GM21360 (cell line): ENCODE measurements around the gene RBM33.
"Not testable (repeated sequence)": the region's sequence is repeated elsewhere in the genome, so short reads cannot be mapped to it uniquely, and the experiment has no call there.

ENCODE experiments used
- ATAC-seq: cut with Tn5 transposase; IDR thresholded peaks from one replicate; pipeline ENCODE4 v1.9.1; 2021; ENCODE audit warnings: mild to moderate bottlenecking, moderate library complexity; ENCODE audit not compliant: unreplicated experiment

RBM33 gene

DNA sequence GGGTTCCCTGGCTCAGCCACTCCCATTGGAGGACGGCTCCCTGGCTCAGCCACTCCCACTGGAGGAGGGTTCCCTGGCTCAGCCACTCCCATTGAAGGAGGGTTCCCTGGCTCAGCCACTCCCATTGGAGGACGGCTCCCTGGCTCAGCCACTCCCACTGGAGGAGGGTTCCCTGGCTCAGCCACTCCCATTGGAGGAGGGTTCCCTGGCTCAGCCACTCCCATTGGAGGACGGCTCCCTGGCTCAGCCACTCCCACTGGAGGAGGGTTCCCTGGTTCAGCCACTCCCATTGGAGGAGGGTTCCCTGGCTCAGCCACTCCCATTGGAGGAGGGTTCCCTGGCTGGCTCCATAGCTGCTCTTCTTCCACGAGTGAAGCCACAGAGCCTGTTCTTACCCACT lies 173.1 kb downstream of the RBM33 start:
- not testable (repeated sequence) for ATAC-seq

DNA sequence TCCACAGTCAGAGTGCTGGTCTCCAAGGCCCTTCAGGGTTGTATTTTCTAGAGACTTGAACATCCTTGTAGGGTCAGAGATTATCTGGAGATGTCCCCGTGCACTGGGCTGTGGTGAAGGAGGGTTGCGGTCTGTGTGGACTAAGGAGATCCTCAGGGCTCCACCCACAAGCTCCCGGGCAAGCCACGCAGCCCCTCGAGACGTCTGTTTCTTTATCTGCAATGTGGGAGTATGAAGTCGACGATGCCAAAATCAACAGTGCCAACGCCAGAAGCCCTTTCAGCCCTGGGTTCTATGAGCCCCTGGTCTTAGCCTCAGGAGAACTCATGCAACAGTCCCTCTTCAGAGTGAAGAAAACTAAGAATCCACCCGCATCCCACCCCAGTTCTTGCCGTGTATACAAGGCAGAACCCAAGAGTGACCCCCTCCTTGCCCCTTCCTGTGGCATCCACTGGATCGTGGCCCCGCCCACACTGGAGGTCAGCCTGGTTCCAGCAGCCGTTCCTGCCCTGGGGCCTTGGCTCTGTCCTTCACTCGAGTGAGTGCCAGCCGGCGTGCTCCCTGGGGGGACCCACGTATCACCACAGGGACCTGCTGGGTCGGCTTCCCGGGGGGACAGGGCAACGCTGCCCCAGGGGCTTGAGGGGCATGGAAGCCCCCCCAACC lies 173.8 kb downstream of the RBM33 start:
- ATAC-seq, result no peak

DNA sequence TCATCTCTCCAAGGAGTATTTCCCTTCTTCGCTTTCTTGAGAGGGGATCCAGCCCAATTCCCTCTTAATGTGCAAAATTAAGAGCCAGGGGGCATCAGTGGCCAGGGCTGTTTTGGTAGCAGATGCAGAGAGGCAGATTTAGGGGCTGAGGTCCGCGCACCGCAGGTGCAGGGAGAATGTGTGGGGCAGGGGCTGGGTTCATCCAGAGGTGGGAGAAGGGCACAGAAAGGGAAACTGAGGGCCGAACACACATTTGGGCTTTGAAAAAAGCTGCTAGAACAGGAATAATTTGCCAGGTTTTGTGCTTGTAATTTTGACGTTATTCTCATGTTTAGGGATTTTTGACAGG lies 174.3 kb downstream of the RBM33 start:
- ATAC-seq, result no peak

DNA sequence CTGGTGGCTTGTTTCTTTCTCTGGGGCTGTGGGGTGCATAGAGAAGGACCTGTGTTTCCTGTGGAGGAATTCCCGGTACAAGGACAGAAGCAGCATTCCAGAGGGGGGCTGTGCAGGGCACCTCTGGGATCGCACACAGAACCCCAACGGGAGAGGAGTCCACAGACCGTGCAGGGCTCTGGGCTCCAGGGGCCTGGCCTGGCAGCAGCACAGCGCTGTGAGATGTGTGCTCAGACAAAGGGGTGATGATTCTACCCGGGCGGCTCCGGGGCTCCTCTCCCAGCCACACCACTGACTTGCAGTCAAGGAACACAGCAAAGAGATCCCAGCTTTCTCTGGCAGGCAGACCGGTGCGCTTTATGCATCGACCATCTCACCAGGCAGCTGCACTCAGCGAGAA lies 174.7 kb downstream of the RBM33 start:
- ATAC-seq, result no peak

DNA sequence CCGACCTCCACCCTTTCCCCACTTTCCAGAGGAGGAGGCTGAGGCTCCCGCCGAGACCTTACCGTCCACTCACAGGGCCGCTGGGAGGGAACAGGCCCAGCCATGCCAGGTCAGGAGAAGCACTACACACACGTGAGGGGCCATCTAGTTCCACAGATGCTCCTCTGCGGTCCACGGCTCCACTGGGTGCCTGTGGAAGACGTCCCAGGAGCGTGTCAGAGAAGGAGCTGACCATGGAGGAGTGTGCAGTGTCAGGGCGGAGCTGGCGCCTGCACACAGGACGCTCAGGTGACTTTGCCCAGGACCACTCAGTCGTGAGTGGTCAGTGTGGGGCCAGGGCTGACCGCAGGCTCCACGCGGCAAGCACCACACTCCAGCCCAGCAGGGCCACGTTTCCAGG lies 175.8 kb downstream of the RBM33 start:
- no peak for ATAC-seq

DNA sequence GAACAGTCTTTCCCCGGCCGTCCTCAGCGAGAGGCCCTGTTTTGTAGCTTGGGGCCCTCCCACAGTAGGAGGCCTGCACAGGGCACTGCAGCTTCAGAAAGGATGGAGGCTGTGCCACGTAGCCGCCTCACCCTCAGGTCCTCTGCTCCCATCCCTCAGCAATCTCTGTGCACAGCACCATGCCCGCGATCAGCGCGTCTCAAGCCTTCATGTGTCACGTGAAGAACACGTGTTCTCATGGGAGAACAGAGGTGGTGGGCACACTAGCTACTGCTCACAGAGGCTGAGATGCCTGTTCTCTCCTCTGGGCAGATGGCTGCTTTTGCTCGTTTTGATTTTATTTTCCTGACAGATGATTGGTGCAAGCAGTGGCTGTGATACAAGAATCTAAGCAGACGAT lies 176.3 kb downstream of the RBM33 start:
- no peak for ATAC-seq

DNA sequence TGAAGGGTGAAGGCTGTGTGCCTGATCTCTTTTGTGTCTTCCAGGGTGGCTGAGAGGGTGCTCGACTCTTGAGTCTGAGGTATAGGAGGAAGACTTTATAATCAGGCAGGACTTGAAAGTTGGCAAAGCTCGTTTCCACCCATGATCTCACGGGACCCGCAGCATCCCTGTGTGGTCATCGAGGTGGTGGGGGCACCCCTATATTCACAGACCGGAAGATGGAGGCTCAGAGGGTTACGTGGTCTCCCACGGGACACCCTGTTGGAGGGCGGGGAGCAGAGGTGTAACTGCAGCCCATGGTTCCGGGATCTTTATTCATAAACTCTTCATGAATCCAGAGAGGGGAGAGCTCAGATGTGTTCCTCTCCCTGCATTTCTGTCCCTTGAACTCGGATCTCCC lies 177.4 kb downstream of the RBM33 start:
- no peak for ATAC-seq

DNA sequence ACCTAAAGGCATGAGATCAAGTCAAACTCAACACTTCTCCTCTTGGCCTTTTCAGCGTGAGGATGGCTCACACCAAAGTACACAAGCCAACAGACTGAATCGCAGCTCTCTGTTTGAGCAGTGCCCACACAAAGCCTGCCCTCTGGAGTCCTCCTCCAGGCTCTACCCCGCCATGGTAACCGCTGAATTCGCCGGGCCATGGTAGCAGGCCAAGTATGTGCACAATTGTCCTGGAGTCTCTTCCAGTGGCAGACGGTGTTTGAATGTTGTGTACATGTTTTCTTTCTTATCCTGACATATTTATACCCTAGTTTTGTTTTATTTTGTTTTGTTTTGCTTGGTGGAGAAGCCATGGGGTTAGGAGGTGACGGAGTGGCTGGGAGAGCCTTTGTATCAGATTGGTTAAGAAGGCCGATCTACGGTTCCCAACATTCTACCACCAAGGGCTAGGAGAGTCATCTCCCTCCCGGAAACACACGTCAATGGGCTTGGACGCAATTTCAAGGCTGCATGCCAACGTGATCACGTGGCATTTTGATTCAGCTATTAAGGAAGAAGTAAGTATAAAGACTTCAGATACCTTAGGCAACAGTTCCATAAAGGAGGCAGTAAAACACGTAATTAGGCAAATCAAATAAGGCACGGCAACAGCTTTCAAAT lies 179.9 kb downstream of the RBM33 start:
- ATAC-seq, result no peak

DNA sequence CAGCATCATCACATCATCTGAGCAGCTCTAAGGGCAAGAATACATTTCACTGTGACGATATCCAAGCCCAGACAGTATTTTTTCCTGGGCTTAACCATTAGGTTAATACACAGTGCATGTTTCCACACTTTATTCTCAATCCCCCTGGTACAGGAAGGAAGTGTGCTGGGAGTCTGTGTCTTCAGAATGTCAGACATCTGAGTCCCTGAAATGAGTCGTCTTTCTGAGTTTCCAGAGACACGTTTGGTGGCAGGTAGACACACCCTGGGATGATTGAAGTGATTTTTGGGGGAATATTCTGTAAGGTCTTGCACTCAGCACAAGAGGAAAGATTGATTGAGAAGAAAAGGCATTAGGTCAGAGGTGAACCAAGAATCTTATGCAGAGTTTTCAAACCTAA lies 180.9 kb downstream of the RBM33 start:
- ATAC-seq, result no peak

DNA sequence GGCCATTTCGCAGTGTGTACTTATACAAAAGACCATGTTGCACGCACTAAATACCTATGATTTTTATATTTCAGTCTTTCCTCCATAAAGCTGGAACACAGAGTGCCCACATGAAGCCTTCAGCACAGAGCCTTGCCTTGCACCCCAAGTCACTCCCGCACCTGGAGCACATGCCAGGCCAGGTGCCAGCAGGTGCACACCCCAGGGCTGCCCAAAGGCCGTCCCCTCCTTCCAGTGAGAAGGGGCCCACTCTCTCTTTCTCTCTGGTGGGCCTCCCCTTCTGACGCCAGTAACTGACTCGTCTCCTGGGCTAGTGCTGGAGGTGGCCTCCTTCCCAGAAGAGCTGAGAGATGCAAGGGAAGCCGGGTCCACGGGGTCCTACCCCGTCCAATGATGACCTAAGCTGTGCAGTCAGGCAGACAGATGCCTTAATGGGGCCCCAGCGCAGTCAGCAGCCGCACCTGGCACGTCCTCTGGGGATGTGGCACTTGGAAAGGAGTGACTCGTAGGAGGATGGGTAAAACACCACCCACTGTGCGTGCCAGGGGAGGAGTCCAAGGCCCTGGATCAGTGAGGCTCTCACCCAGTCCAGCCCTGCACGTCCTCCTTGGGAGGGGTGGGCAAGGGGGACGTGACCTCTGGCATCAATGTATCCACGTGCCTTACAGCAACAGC lies 185.5 kb downstream of the RBM33 start:
- no peak for ATAC-seq
